ENCODE results near the gene LAMTOR5. TPM values are rescaled to one million over a fixed set of nuclear protein-coding genes. Genes with fewer than 3 reads are reported as not detected.

LAMTOR5 gene
- total RNA-seq (2013): 96.6 TPM
- polyA plus RNA-seq (100 to 1,000 TPM; 304 to 420 (median 368) TPM), polyA minus RNA-seq (18.1 and 28.1 TPM in 2 replicates), total RNA-seq (11.5 to 31.0 (median 25.9) reads per million in 11 experiments)

DNA sequence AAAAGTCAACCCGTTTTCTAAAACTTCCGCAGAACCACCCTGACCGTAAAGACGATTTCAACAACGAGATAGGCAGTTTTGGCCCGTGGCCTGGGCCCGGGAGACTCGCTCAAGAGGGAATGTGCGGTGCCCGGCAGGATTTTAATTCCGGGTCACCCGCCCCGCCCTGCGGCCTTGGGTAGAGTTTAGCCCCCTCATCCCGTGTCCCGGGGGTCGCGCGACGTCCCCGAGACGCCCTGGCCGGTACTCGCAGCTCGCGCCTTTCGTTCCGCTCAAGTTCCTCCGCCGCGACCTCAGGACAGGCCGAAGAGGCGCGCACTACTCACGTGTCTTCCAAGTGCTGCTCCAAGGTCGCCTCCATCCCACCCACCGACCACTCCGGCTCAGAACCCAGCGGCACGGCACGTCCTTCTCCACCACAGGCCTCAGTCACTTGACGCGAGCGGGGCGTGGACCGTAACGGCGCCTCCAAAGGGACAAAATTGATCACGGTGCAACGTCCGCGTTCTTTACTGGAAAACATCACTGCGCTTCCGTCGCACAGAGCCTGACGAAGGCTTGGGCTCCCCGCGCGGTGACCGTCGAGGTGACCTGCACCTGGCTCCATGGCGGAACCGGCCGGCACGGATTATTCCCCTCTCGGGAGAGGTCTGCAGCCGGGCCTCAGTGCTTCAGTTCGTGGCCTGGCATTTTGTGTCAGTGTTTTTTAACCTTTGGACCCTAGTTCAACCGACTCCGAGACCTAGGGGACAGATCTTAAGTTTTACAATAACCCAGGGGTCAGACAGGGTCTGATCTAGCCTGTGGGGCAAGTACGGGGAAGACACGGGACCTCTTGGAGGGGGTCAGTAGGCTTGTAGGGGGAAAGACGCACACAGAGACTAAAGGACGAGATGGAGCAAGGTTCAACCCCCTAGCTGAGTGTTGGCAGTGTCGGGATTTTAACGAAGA, at the start of gene LAMTOR5:
Gene LAMTOR5 (minus strand): TSS at position 435 of the 951 bp plus-strand sequence. CDS start 74 bp downstream, at position 361.
- peak; percentile 84 to 92 (median 88) for DNase-seq
- Histone ChIP-seq H3K4me1 (ENCODE audit: control insufficient read depth in 1 of 2, insufficient read depth in 2 of 2, low read length in 2 of 2) (peaks cover 15 to 24% of the 10 kb centered on the region in 2 donors), H3K79me2 (ENCODE audit: insufficient read depth, low read length) (peaks cover 35% of the 10 kb centered on the region), H3K27ac (ENCODE audit: low read depth in 1 of 2, low read length in 2 of 2) (peak within 1 kb of the TSS; percentile 90 to 98), H3K36me3 (replicated peaks in 1 of 2; ENCODE audit: control insufficient read depth in 1 of 2, insufficient read depth in 2 of 2, low read length in 2 of 2) (peaks cover 31 to 35% of the 10 kb centered on the region in 2 donors), H3K4me2 (replicated peaks; ENCODE audit: extremely low read depth, low read length, poor library complexity, severe bottlenecking) (peak within 1 kb of the TSS; percentile 76), H3K9ac (ENCODE audit: insufficient read depth, low read length, poor library complexity, severe bottlenecking) (peak within 1 kb of the TSS; percentile 97), H3K27me3 (ENCODE audit: control insufficient read depth in 2 of 2, insufficient read depth in 2 of 2, low read length in 2 of 2) (no peaks in the 10 kb centered on the region), H4K20me1 (ENCODE audit: insufficient read depth, low read length) (no peaks in the 10 kb centered on the region), H3K9me3 (replicated peaks in 1 of 2; ENCODE audit: control insufficient read depth in 1 of 2, insufficient read depth in 1 of 2, low read length in 2 of 2) (no peaks in the 10 kb centered on the region), H2AFZ (ENCODE audit: insufficient read depth, low read depth, low read length, poor library complexity, severe bottlenecking) (peak within 1 kb of the TSS; percentile 97), H3K4me3 (replicated peaks in 1 of 3; ENCODE audit: low read depth in 2 of 3, low read length in 3 of 3) (peak within 1 kb of the TSS; percentile 85 to 98 (median 95))
- Mint-ChIP-seq H3K4me1 (peaks cover 21% of the 10 kb centered on the region), H3K36me3 (peaks cover 20 to 22% of the 10 kb centered on the region in 2 donors), H3K4me3 (peak within 1 kb of the TSS; percentile 100), H3K9me3 (no peaks in the 10 kb centered on the region), H3K27me3 (ENCODE audit: low read depth in 3 of 3) (peaks cover 0 to 7% (median 3%) of the 10 kb centered on the region in 3 donors), H3K27ac (peak within 1 kb of the TSS; percentile 98 to 100 (median 100))
- intact Hi-C loops (cut with micrococcal nuclease): loop anchor here (2.0 to 10.0 kb wide), 3 partner anchors 65 to 373 kb away; partner anchors contain the start of genes RBM15 (in 1 of the 2) and STRIP1 (in 1 of the 2)
- WGBS (ENCODE audit: insufficient coverage): under 1% methylated on average over 73 of the region's 76 CpGs
- TF ChIP-seq, protein P1, sequence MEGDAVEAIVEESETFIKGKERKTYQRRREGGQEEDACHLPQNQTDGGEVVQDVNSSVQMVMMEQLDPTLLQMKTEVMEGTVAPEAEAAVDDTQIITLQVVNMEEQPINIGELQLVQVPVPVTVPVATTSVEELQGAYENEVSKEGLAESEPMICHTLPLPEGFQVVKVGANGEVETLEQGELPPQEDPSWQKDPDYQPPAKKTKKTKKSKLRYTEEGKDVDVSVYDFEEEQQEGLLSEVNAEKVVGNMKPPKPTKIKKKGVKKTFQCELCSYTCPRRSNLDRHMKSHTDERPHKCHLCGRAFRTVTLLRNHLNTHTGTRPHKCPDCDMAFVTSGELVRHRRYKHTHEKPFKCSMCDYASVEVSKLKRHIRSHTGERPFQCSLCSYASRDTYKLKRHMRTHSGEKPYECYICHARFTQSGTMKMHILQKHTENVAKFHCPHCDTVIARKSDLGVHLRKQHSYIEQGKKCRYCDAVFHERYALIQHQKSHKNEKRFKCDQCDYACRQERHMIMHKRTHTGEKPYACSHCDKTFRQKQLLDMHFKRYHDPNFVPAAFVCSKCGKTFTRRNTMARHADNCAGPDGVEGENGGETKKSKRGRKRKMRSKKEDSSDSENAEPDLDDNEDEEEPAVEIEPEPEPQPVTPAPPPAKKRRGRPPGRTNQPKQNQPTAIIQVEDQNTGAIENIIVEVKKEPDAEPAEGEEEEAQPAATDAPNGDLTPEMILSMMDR (IDR thresholded peaks at IDR 0.05): no peak

DNA sequence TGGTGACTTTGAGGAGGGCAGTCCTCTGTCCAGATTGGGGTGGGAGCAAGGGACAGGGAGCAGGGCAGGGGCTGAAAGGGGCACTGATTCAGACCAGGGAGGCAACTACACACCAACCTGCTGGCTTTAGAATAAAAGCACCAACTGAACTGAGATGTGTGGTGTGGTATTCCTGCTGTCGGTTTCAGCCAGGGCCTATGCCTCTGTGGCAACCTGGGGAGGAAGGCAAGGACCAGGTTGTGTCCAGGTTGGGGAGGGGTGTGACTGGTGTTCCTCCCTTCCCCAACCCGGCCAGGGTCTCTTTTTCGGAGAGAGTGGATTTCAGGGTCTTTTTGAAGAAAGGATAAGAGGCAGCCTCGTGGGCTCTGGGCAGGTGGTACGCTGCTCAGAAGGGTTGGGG, 49.7 kb upstream of the LAMTOR5 start:
- Mint-ChIP-seq H3K4me3 (no peak overlapping the region), H3K9me3 (no peaks in the 10 kb centered on the region), H3K4me1 (no peaks in the 10 kb centered on the region), H3K36me3 (no peaks in the 10 kb centered on the region), H3K27me3 (ENCODE audit: low read depth in 3 of 3) (peaks cover 2 to 9% (median 6%) of the 10 kb centered on the region in 3 donors), H3K27ac (peak overlapping the region in 1 of 7 donors; percentile 50)
- Histone ChIP-seq H3K9me3 (replicated peaks in 1 of 2; ENCODE audit: control insufficient read depth in 1 of 2, insufficient read depth in 1 of 2, low read length in 2 of 2) (no peaks in the 10 kb centered on the region), H3K27ac (ENCODE audit: low read depth in 1 of 2, low read length in 2 of 2) (no peak overlapping the region), H4K20me1 (ENCODE audit: insufficient read depth, low read length) (no peaks in the 10 kb centered on the region), H3K4me2 (replicated peaks; ENCODE audit: extremely low read depth, low read length, poor library complexity, severe bottlenecking) (no peak overlapping the region), H3K4me1 (ENCODE audit: control insufficient read depth in 1 of 2, insufficient read depth in 2 of 2, low read length in 2 of 2) (no peaks in the 10 kb centered on the region), H2AFZ (ENCODE audit: insufficient read depth, low read depth, low read length, poor library complexity, severe bottlenecking) (no peak overlapping the region), H3K36me3 (replicated peaks in 1 of 2; ENCODE audit: control insufficient read depth in 1 of 2, insufficient read depth in 2 of 2, low read length in 2 of 2) (no peaks in the 10 kb centered on the region), H3K9ac (ENCODE audit: insufficient read depth, low read length, poor library complexity, severe bottlenecking) (no peak overlapping the region), H3K79me2 (ENCODE audit: insufficient read depth, low read length) (no peaks in the 10 kb centered on the region), H3K27me3 (ENCODE audit: control insufficient read depth in 2 of 2, insufficient read depth in 2 of 2, low read length in 2 of 2) (no peaks in the 10 kb centered on the region), H3K4me3 (replicated peaks in 1 of 3; ENCODE audit: low read depth in 2 of 3, low read length in 3 of 3) (no peak overlapping the region)
- DNase-seq: no peak
- 100% methylated on average over 5 of the region's 5 CpGs for WGBS (ENCODE audit: insufficient coverage)
- TF ChIP-seq, protein P1 (IDR thresholded peaks at IDR 0.05): no peak
- intact Hi-C loops (cut with micrococcal nuclease): no loop called here
